GM19023 (cell line): ENCODE data around the gene GMNC.
"Not testable (repeated sequence)": the region's sequence is repeated elsewhere in the genome, so short reads cannot be mapped to it uniquely, and the experiment has no call there.

Experiments used
- ATAC-seq: cut with Tn5 transposase; IDR thresholded peaks from one replicate; pipeline ENCODE4 v1.9.1; 2021; ENCODE audit warnings: mild to moderate bottlenecking, moderate library complexity; ENCODE audit not compliant: unreplicated experiment

The GMNC gene, protein sequence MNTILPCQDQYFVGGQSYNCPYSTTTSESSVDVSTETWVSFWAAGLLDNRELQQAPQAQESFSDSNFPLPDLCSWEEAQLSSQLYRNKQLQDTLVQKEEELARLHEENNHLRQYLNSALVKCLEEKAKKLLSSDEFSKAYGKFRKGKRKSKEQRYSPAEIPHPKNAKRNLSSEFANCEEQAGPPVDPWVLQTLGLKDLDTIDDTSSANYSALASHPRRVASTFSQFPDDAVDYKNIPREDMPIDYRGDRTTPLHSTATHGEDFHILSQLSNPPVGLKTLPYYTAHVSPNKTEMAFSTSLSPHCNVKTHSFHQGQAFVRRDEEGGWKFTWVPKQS

GRCh38 chr3:190862209-190863118 is at the start of gene GMNC:
Gene GMNC, minus strand, starts transcription at chr3:190862694. Its CDS starts 79 bp downstream, at chr3:190862615.
- ATAC-seq: peak; percentile 88

DNA sequence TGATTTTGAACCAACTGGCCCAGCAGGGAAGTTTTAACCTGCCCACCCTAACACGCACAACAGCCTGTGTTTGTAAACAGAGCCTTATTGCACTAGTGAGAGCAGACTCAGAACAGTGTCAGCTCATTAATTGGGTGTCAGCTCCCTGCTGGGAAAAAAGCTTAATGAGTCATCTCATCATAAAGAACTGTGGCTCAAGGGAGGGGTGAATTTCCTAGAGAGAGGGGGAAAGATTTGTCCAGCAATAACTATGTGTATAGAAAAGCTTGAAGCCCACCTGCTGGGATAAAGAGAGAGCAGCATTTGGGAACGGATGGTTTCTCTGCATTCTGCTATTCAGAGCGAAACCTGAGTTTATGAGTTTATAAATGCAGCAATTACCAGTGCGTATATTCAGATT is 48.9 kb upstream of the GMNC start:
- no peak for ATAC-seq

DNA sequence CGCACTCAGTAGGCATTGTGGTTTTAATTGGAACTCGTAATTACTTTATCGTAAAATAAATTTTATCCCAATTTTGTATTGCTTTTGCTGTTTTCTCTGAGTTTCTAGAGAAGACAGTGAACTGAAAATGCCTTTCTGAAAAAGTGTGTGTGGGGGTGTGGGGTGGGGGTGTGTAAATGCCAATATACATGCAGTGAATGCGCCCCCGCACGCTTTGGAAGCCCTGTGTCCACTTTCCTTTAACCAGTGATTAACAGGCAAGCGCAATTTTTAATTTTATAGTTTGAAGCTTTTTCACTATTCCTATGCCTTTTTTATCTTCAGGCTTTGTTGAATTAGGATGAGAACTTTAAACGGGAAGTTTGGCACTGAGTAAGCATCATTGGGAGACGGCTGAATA is 47.4 kb upstream of the GMNC start:
- ATAC-seq: no peak

DNA sequence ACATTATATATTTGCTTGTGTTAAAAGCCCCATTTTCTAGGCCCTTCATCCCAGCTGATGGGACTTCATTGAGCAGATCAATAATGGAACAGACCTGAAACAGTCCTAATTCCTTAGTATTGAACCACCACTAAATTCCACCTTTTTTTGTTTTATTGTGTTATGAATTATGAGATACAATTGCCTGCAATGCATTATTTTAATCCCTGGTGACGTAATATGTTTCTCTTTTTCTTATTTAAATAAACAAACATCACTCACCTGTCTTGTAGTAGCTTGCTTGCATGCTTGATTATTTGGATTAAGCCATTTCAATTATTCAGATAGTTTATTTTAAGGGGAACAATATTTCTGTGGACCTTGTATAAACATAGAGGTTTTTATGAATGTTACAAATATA is 40.7 kb upstream of the GMNC start:
- ATAC-seq: no peak

DNA sequence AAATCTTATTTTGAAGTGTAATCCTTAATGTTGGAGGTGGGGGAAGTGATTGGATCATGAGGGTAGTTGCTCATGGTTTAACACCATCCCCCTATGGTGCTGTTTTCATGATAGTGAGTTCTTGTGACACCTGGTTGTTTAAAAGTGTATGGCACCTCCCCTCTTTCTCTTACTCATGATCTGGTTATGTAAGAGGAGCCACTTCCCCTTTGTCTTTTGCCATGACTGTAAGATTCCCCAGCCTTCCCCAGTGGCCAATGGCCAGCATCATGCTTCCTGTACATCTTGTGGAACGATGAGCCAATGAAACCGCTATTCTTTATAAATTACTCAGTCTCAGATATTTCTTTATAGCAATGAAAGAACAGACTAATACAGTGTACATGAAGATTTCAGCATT is 39.8 kb upstream of the GMNC start:
- ATAC-seq: no peak

GRCh38 chr3:190892395-190892902 is 30.0 kb upstream of the GMNC start:
- ATAC-seq: no peak

- peak; percentile 77 for ATAC-seq
These were observed 24.5 kb upstream of the GMNC start for GRCh38 chr3:190886945-190887344.

DNA sequence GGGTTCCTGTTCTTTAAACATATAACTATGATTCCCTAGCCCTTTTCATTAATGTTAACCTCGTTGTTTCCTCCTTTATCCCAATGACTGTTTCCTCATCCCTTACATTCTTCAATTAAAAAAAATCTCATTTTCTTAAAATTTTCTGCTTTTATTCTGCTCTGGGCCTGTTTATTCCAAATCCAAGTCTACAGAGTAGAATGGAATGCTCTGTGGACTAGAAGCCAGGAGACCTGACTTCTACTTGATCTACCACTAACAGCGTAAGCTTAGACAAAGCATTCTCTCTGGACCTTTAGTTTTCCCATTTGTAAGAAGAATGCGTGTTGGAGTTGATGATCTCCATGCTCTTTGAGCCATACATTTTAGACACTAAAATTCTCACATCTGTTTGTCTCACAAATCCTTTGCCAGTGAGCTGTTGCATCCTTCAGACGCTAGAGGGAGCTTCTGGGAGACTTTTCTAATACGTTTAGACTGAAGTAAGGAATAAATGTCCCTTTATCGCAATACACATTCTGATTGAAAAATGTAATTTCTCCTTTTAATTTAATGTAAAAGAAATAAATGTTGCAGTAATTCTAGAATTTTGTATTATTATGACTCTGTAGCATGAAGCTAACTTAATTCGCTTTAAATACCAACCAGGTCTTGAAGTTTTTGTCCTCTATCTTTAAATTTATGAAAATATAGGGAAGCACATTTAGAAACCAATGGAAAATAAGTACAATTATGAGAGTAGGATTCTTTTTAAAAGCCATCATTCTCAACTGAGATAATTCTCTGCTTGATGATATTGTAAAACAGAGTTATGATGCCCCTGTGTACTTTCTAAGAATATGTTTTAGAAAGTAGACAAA is 21.7 kb upstream of the GMNC start:
- no peak for ATAC-seq

- ATAC-seq: no peak
These were observed 20.6 kb upstream of the GMNC start for GRCh38 chr3:190883141-190883540.

DNA sequence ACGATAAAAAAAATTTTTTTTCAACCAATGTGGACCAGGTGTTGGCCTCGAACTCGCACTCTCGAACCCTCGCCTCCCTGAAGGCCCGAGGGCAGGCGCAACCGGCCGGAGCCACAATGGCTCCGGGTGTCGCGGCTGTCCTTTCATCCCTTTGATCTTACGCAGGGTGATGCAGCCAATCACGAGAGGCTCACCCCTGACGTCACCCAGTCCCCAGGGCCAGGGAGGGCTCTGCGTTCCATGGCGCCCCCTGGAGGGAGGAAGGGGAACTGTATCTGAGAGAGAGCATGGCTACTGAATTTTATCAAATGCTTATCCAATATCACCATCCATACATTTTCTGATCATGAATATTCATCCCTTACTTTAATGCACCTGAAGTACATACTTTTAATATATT is 15.4 kb upstream of the GMNC start:
- ATAC-seq: no peak

DNA sequence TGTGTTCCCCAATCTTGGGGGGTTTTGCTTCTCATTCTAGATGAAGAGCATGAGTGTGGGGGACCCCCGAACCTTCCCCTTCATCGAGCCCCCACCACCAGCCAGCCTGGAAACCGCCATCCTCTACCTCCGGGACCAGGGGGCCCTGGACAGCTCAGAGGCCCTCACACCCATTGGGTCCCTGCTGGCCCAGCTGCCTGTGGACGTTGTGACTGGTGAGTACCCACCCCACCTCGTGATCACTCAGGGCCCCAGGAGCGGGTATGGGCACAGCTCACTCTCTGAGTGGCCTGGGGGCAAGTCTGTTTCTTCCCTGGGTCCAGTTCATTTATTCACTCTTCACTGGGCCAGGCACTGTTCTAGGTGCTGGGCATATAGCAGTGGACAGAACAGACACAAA is 13.9 kb upstream of the GMNC start:
- not testable (repeated sequence) for ATAC-seq

- ATAC-seq: not testable (repeated sequence)
These were observed 12.6 kb upstream of the GMNC start for GRCh38 chr3:190875061-190875460.

- no peak for ATAC-seq
These were observed 7.6 kb upstream of the GMNC start for GRCh38 chr3:190870127-190870526.

- no peak for ATAC-seq
These were observed 4.6 kb upstream of the GMNC start for GRCh38 chr3:190867071-190867470.

DNA sequence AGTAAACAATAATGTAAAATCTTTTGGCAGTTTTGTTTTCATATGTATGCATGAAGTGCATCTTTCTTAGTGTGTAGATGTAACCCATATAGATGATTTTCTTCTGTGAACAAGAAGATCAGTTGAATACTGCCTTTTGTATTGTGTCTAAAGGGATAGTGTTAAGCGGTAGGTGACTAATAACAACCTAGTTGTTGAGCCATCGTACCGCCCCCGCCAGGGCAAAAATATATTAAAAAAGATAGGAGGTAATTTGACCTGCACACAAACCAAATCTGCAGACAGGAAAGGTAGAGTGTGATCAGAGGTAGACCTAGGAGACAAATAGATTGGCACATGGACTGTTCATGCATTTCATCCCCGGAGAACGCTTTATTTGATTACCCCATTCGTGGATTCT is 3.3 kb upstream of the GMNC start:
- ATAC-seq: no peak

GRCh38 chr3:190865419-190865818 is 2.9 kb upstream of the GMNC start:
- no peak for ATAC-seq

- ATAC-seq: no peak
These were observed 1.5 kb upstream of the GMNC start for GRCh38 chr3:190864002-190864401.

GRCh38 chr3:190863119-190863465 is 598 bp upstream of the GMNC start:
- ATAC-seq: no peak

- no peak for ATAC-seq
These were observed 2.0 kb downstream of the GMNC start for GRCh38 chr3:190860521-190860920.

DNA sequence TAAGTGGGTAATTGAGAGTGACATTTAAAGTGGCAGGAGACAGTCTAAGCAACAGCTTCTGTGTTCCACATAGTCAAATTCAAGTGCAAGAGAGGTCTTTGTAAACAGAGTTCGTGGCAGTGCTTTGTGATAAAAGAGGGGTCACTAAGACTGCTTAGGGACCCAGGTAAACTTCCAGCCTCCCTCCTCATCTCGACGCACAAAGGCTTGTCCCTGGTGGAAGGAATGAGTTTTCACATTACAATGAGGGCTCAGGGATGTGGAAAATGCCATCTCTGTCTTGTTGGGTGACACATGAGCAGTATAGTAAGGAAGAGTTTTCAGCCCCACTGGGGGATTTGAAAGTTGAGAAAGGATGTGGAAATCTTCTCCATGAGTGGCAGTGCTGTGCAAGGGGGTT is 7.3 kb downstream of the GMNC start:
- no peak for ATAC-seq

GRCh38 chr3:190854062-190854461 is 8.4 kb downstream of the GMNC start:
- no peak for ATAC-seq
